HG03066 (cell line): Measurements from ENCODE around the gene GNAS-AS1.

ENCODE experiments used
- ATAC-seq: cut with Tn5 transposase; IDR thresholded peaks from one replicate; pipeline ENCODE4 v1.9.1; 2021; ENCODE audit warnings: low read depth; ENCODE audit not compliant: unreplicated experiment

Gene GNAS-AS1

GRCh38 chr20:58886546-58886945 lies 35.8 kb upstream of the GNAS-AS1 start:
- no peak for ATAC-seq

GRCh38 chr20:58884966-58885365 lies 34.3 kb upstream of the GNAS-AS1 start:
- ATAC-seq = no peak

- no peak for ATAC-seq
Observed at GRCh38 chr20:58883241-58883691, 32.6 kb upstream of the GNAS-AS1 start.

GRCh38 chr20:58882704-58883089 lies 32.0 kb upstream of the GNAS-AS1 start:
- ATAC-seq = no peak

GRCh38 chr20:58880994-58881752 lies 30.5 kb upstream of the GNAS-AS1 start:
- ATAC-seq = no peak

- no peak for ATAC-seq
Observed at GRCh38 chr20:58880441-58880840, 29.7 kb upstream of the GNAS-AS1 start.

- ATAC-seq = no peak
Observed at GRCh38 chr20:58878399-58878798, 27.7 kb upstream of the GNAS-AS1 start.

GRCh38 chr20:58877976-58878360 lies 27.3 kb upstream of the GNAS-AS1 start:
- no peak for ATAC-seq

- no peak for ATAC-seq
Observed at GRCh38 chr20:58877050-58877975, 26.6 kb upstream of the GNAS-AS1 start.

GRCh38 chr20:58876437-58876836 lies 25.7 kb upstream of the GNAS-AS1 start:
- ATAC-seq = no peak

GRCh38 chr20:58875541-58876134 lies 24.9 kb upstream of the GNAS-AS1 start:
- no peak for ATAC-seq

GRCh38 chr20:58875111-58875510 lies 24.4 kb upstream of the GNAS-AS1 start:
- ATAC-seq = no peak

- ATAC-seq = no peak
Observed at GRCh38 chr20:58874469-58874868, 23.8 kb upstream of the GNAS-AS1 start.

- no peak for ATAC-seq
Observed at GRCh38 chr20:58871533-58872102, 20.9 kb upstream of the GNAS-AS1 start.

- no peak for ATAC-seq
Observed at GRCh38 chr20:58870293-58871014, 19.8 kb upstream of the GNAS-AS1 start.

GRCh38 chr20:58869662-58870227 lies 19.0 kb upstream of the GNAS-AS1 start:
- ATAC-seq = no peak

- ATAC-seq = no peak
Observed at GRCh38 chr20:58868795-58869194, 18.1 kb upstream of the GNAS-AS1 start.

GRCh38 chr20:58867211-58867610 lies 16.5 kb upstream of the GNAS-AS1 start:
- no peak for ATAC-seq

GRCh38 chr20:58865843-58866242 lies 15.1 kb upstream of the GNAS-AS1 start:
- ATAC-seq = no peak

- ATAC-seq = no peak
Observed at GRCh38 chr20:58864346-58864745, 13.6 kb upstream of the GNAS-AS1 start.
